H9 (cell line): Measurements from ENCODE around the gene RPL27. TPM values are rescaled to one million over a fixed set of nuclear protein-coding genes. Genes with fewer than 3 reads are reported as not detected.
A peak's percentile ranks its signal among the peaks of the same experiment; 100 is the strongest.

Source experiments
- DNase-seq: peaks from one replicate; pipeline ENCODE4 v3.0.0-alpha.2; 2017
- H2AFZ ChIP-seq: one replicate; pipeline ENCODE4 v1.6.1; 2013; ENCODE audit warnings: mild to moderate bottlenecking, low read length, control low read depth, moderate library complexity
- H2AK5ac ChIP-seq: 2 replicates; pipeline ENCODE4 v1.6.1; 2013; ENCODE audit warnings: low read length, control low read depth, mixed read lengths; ENCODE audit not compliant: insufficient read length
- H2BK120ac ChIP-seq: one replicate; pipeline ENCODE4 v1.6.1; 2013; ENCODE audit warnings: low read depth, mild to moderate bottlenecking, low read length, control low read depth, inconsistent platforms; ENCODE audit not compliant: poor library complexity, severe bottlenecking
- H2BK12ac ChIP-seq: 2 replicates; pipeline ENCODE4 v1.6.1; 2013; ENCODE audit warnings: low read length, control low read depth, mixed read lengths, low read depth; ENCODE audit not compliant: insufficient read length
- H2BK15ac ChIP-seq: 2 replicates; pipeline ENCODE4 v1.6.1; 2013; ENCODE audit warnings: low read depth, low read length, control low read depth
- H2BK20ac ChIP-seq: one replicate; pipeline ENCODE4 v1.6.1; 2013; ENCODE audit warnings: low read depth, mild to moderate bottlenecking, low read length, control low read depth, inconsistent platforms; ENCODE audit not compliant: poor library complexity, severe bottlenecking
- H2BK5ac ChIP-seq: 2 replicates; pipeline ENCODE4 v1.6.1; 2013; ENCODE audit warnings: low read length, control low read depth, mixed read lengths; ENCODE audit not compliant: insufficient read length
- H3K14ac ChIP-seq: 2 replicates; pipeline ENCODE4 v1.6.1; 2013; ENCODE audit warnings: low read length, control low read depth; ENCODE audit not compliant: insufficient read depth
- H3K18ac ChIP-seq: 2 replicates; pipeline ENCODE4 v1.6.1; 2013; ENCODE audit warnings: low read depth, mild to moderate bottlenecking, mixed read lengths, low read length, control low read depth; ENCODE audit not compliant: insufficient read length
- H3K23ac ChIP-seq: 2 replicates; pipeline ENCODE4 v1.6.1; 2013; ENCODE audit warnings: low read length, control low read depth, mixed read lengths, low read depth; ENCODE audit not compliant: insufficient read length
- H3K23me2 ChIP-seq: 2 replicates; pipeline ENCODE4 v1.6.1; 2013; ENCODE audit warnings: low read depth, mild to moderate bottlenecking, mixed read lengths, low read length, control low read depth; ENCODE audit not compliant: insufficient read length, poor library complexity, severe bottlenecking
- H3K27ac ChIP-seq: 2 replicates; pipeline ENCODE4 v1.5.1; 2013; ENCODE audit warnings: low read length, control low read depth, mixed read lengths, low read depth; ENCODE audit not compliant: insufficient read length
- H3K27me3 ChIP-seq: 2 replicates; pipeline ENCODE4 v1.6.1; 2013; ENCODE audit warnings: low read length, control low read depth, inconsistent platforms; ENCODE audit not compliant: insufficient read depth
- H3K4ac ChIP-seq: 2 replicates; pipeline ENCODE4 v1.6.1; 2013; ENCODE audit warnings: low read depth, mild to moderate bottlenecking, control low read depth, inconsistent platforms, low read length, moderate library complexity
- H3K4me1 ChIP-seq: 2 replicates; pipeline ENCODE4 v1.6.1; 2013; ENCODE audit warnings: low read length, control low read depth, inconsistent platforms; ENCODE audit not compliant: insufficient read depth
- H3K4me2 ChIP-seq: 2 replicates; pipeline ENCODE4 v1.6.1; 2013; ENCODE audit warnings: low read length, control low read depth, mixed read lengths; ENCODE audit not compliant: insufficient read length, insufficient read depth
- H3K56ac ChIP-seq: 2 replicates; pipeline ENCODE4 v1.6.1; 2013; ENCODE audit warnings: low read depth, mild to moderate bottlenecking, mixed read lengths, low read length, control low read depth; ENCODE audit not compliant: insufficient read length
- H3K79me1 ChIP-seq: 2 replicates; pipeline ENCODE4 v1.6.1; 2013; ENCODE audit warnings: low read depth, mild to moderate bottlenecking, moderate library complexity, low read length, control low read depth, inconsistent platforms; ENCODE audit not compliant: insufficient read depth, poor library complexity, severe bottlenecking
- H3K79me2 ChIP-seq: 2 replicates; pipeline ENCODE4 v1.6.1; 2013; ENCODE audit warnings: low read length, control low read depth, inconsistent platforms; ENCODE audit not compliant: insufficient read depth
- H3K9ac ChIP-seq: 2 replicates; pipeline ENCODE4 v1.6.1; 2013; ENCODE audit warnings: low read length, control low read depth, mixed read lengths; ENCODE audit not compliant: insufficient read length; ENCODE audit errors: extremely low read depth
- H3K9me3 ChIP-seq: one replicate; pipeline ENCODE4 v1.6.1; 2013; ENCODE audit warnings: low read depth, low read length, inconsistent platforms; ENCODE audit not compliant: control insufficient read depth
- H3T11ph ChIP-seq: one replicate; pipeline ENCODE4 v1.6.1; 2013; ENCODE audit warnings: mild to moderate bottlenecking, low read length, control low read depth, inconsistent platforms
- H4K20me1 ChIP-seq: one replicate; pipeline ENCODE4 v1.6.1; 2013; ENCODE audit not compliant: control insufficient read depth, insufficient read length, insufficient read depth
- H4K5ac ChIP-seq: 2 replicates; pipeline ENCODE4 v1.6.1; 2013; ENCODE audit warnings: low read depth, mild to moderate bottlenecking, mixed read lengths, low read length, control low read depth; ENCODE audit not compliant: insufficient read length
- H4K8ac ChIP-seq: replicated peaks from 2 replicates; pipeline ENCODE4 v1.6.1; 2013; ENCODE audit warnings: low read length, control low read depth, mixed read lengths, low read depth; ENCODE audit not compliant: insufficient read length
- H4K91ac ChIP-seq: 2 replicates; pipeline ENCODE4 v1.6.1; 2013; ENCODE audit warnings: low read depth, mild to moderate bottlenecking, moderate library complexity, mixed read lengths, low read length, control low read depth; ENCODE audit not compliant: insufficient read length
- H3K27ac Mint-ChIP-seq, 3 experiments: 2 replicates in 2 of 3; 3 replicates in 1 of 3; pipeline ENCODE4 v1.8.0; 2020 to 2021; ENCODE audit warnings: mixed read lengths in 3 of 3, mild to moderate bottlenecking in 1 of 3, moderate library complexity in 1 of 3
- H3K27me3 Mint-ChIP-seq: 2 replicates; pipeline ENCODE4 v1.8.0; 2021; ENCODE audit warnings: low read depth, mild to moderate bottlenecking, moderate library complexity, mixed read lengths
- H3K36me3 Mint-ChIP-seq, 3 experiments: 2 replicates in 2 of 3; 3 replicates in 1 of 3; pipeline ENCODE4 v1.8.0; 2020 to 2021; ENCODE audit warnings: low read depth in 3 of 3, mixed read lengths in 3 of 3; ENCODE audit not compliant: insufficient read depth in 1 of 3
- H3K4me1 Mint-ChIP-seq, 2 experiments: 2 replicates each; pipeline ENCODE4 v1.8.0; 2020; ENCODE audit warnings: mixed read lengths in 2 of 2
- H3K4me3 Mint-ChIP-seq, 2 experiments: 2 replicates in 1 of 2; 3 replicates in 1 of 2; pipeline ENCODE4 v1.8.0; 2020 to 2021; ENCODE audit warnings: mild to moderate bottlenecking in 2 of 2, mixed read lengths in 2 of 2, moderate library complexity in 1 of 2
- H3K9me3 Mint-ChIP-seq, 2 experiments: 2 replicates in 1 of 2; 3 replicates in 1 of 2; pipeline ENCODE4 v1.8.0; 2020; ENCODE audit warnings: mild to moderate bottlenecking in 2 of 2, mixed read lengths in 2 of 2, moderate library complexity in 1 of 2
- CTCF ChIP-seq: fragments of 200-600 bp; sonication (generic); conservative IDR thresholded peaks from 3 replicates; pipeline ENCODE4 v1.8.0; 2021; ENCODE audit warnings: antibody characterized with exemption, mild to moderate bottlenecking
- WGBS: extraction: QIAGEN DNeasy Blood & Tissue Kit; methylation state at CpG from one replicate; pipeline ENCODE4 v1.1.7; 2013; ENCODE audit warnings: missing lambda C conversion rate, low lambda C conversion rate, mixed read lengths; ENCODE audit not compliant: insufficient read length; ENCODE audit errors: extremely low coverage; 5-methylcytosine and 5-hydroxymethylcytosine counted together
- total RNA-seq: library from RNA; stranded (reverse); gene quantifications from 2 replicates; pipeline ENCODE4 v1.2.1, GENCODE V29; 2021

The RPL27 gene
- total RNA-seq, 1 experiment from 2014 or later, result 1,514 TPM

DNA sequence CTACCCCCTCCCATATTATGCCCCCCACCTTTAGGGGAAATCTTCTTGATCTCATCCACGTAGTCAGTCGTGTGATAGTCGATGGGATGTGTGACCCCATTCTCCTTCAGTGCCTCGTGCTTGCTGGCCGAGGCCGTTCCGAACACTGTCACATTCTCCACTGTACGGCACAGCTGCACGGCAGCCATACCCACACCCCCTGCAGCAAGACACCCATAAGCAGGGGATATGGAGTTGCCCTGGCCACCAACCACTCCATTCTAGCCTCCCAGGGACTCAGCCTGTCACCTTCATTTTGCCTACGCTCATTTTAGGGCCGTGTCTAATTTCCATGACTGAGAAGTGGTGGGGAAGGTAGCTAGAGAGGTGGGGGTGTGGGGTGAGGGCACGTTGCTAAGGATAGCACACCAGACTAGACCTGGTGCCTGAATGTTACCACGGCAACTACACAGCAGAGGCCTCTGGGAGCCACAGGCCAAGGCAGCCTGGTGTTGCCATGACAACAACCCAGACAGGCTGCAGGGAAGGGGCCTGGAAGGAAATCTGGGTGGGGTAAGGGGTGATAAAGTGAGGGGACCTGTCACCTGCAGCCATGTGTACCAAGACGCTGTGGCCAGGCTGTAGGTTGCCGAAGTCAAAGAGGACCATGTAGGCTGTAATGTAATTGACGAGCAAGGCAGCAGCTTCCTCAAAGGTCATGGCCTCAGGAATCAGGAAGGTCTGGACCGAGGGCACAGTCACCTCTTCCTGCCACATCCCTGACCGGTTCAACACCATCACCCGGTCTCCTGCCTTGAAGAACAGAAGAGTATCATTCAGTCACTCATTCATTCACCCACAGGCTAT, 20.0 kb downstream of the RPL27 start:
- no peak overlapping the region for H4K91ac ChIP-seq
- no peak overlapping the region for H3K9ac ChIP-seq
- H3K4me1 Mint-ChIP-seq, result peaks cover 30 to 61% of the 10 kb centered on the region in 2 experiments
- no CpG with 5 or more reads among the region's 19 CpGs for WGBS
- no peak overlapping the region for H2BK20ac ChIP-seq
- H3K27ac Mint-ChIP-seq, result peak overlapping the region in 2 of 3 experiments; percentile 23 to 68; a peak in 3 of 7 replicates
- no peak overlapping the region for H4K5ac ChIP-seq
- no peak overlapping the region for H2AK5ac ChIP-seq
- H4K20me1 ChIP-seq, result no peaks in the 10 kb centered on the region
- peaks cover 11 to 47% (median 45%) of the 10 kb centered on the region in 3 experiments; a peak in 6 of 7 replicates for H3K36me3 Mint-ChIP-seq
- no peak overlapping the region for H3K4me2 ChIP-seq
- no peak overlapping the region for H2BK5ac ChIP-seq
- H3K79me2 ChIP-seq, result no peaks in the 10 kb centered on the region; the same call in 1 of the 2 replicates
- H3K27me3 Mint-ChIP-seq, result no peaks in the 10 kb centered on the region
- peaks cover 5% of the 10 kb centered on the region for H3K23me2 ChIP-seq
- no peak overlapping the region for H3K56ac ChIP-seq
- DNase-seq, result peak; percentile 60
- H3K23ac ChIP-seq, result no peak overlapping the region
- no peaks in the 10 kb centered on the region for H3K27me3 ChIP-seq
- H3K9me3 ChIP-seq, result no peaks in the 10 kb centered on the region
- no peak overlapping the region for H2BK15ac ChIP-seq
- H3K79me1 ChIP-seq, result no peaks in the 10 kb centered on the region
- no peak overlapping the region for H3K18ac ChIP-seq
- H2AFZ ChIP-seq, result no peak overlapping the region
- no peaks in the 10 kb centered on the region for H3K9me3 Mint-ChIP-seq
- H3K4me3 Mint-ChIP-seq, result no peak overlapping the region
- no peak overlapping the region for H3T11ph ChIP-seq
- no peak overlapping the region for H4K8ac ChIP-seq
- H3K27ac ChIP-seq, result no peak overlapping the region
- H3K4me1 ChIP-seq, result peaks cover 3% of the 10 kb centered on the region
- TF ChIP-seq CTCF, result no peak
- no peak overlapping the region for H2BK12ac ChIP-seq
- H3K4ac ChIP-seq, result no peak overlapping the region
- no peak overlapping the region for H3K14ac ChIP-seq
- H2BK120ac ChIP-seq, result no peak overlapping the region
